ENCODE results near the gene CPA2.
"Not testable (repeated sequence)": the region's sequence is repeated elsewhere in the genome, so short reads cannot be mapped to it uniquely, and the experiment has no call there.

Gene CPA2

GRCh38 chr7:130266258-130266960 is at the start of gene CPA2:
Gene CPA2 (plus strand): TSS chr7:130266863. CDS start chr7:130266882, 19 bp downstream.
- no peak for DNase-seq

GRCh38 chr7:130218806-130219620 is 47.6 kb upstream of the CPA2 start:
- DNase-seq: no peak

- no peak for DNase-seq
Measured at GRCh38 chr7:130219871-130220270, 46.8 kb upstream of the CPA2 start.

GRCh38 chr7:130221746-130222145 is 44.9 kb upstream of the CPA2 start:
- DNase-seq: no peak

- no peak for DNase-seq
Measured at GRCh38 chr7:130223646-130224045, 43.0 kb upstream of the CPA2 start.

GRCh38 chr7:130224210-130224609 is 42.5 kb upstream of the CPA2 start:
- DNase-seq: no peak

GRCh38 chr7:130224923-130225322 is 41.7 kb upstream of the CPA2 start:
- DNase-seq: not testable (repeated sequence)

- no peak for DNase-seq
Measured at GRCh38 chr7:130226333-130226732, 40.3 kb upstream of the CPA2 start.

GRCh38 chr7:130227883-130228575 is 38.6 kb upstream of the CPA2 start:
- peak; percentile 27 for DNase-seq

- no peak for DNase-seq
Measured at GRCh38 chr7:130228840-130229502, 37.7 kb upstream of the CPA2 start.

GRCh38 chr7:130229981-130230380 is 36.7 kb upstream of the CPA2 start:
- not testable (repeated sequence) for DNase-seq

GRCh38 chr7:130231792-130232191 is 34.9 kb upstream of the CPA2 start:
- DNase-seq: no peak

- DNase-seq: no peak
Measured at GRCh38 chr7:130232209-130232608, 34.5 kb upstream of the CPA2 start.

- no peak for DNase-seq
Measured at GRCh38 chr7:130234078-130234477, 32.6 kb upstream of the CPA2 start.

- not testable (repeated sequence) for DNase-seq
Measured at GRCh38 chr7:130236361-130236760, 30.3 kb upstream of the CPA2 start.

GRCh38 chr7:130240240-130240639 is 26.4 kb upstream of the CPA2 start:
- DNase-seq: no peak

GRCh38 chr7:130242198-130243014 is 24.3 kb upstream of the CPA2 start:
- peak; percentile 68 for DNase-seq

GRCh38 chr7:130243486-130243885 is 23.2 kb upstream of the CPA2 start:
- not testable (repeated sequence) for DNase-seq

GRCh38 chr7:130246491-130246890 is 20.2 kb upstream of the CPA2 start:
- DNase-seq: not testable (repeated sequence)

GRCh38 chr7:130248842-130249241 is 17.8 kb upstream of the CPA2 start:
- DNase-seq: not testable (repeated sequence)

GRCh38 chr7:130249626-130250025 is 17.0 kb upstream of the CPA2 start:
- DNase-seq: not testable (repeated sequence)

- no peak for DNase-seq
Measured at GRCh38 chr7:130254555-130254954, 12.1 kb upstream of the CPA2 start.
